Left ventricle myocardium inferior (tissue), 1 donor: ENCODE results near the gene STK11IP. TPM values are rescaled to one million over a fixed set of nuclear protein-coding genes. Genes with fewer than 3 reads are reported as not detected.

ENCODE experiments used
- DNase-seq: peaks from one replicate; pipeline ENCODE4 v3.0.0-alpha.2; 2020
- H3K27ac ChIP-seq: fragments of 200-600 bp; replicated peaks from 2 replicates; pipeline ENCODE4 v1.8.0; 2021
- H3K27me3 ChIP-seq: fragments of 200-600 bp; 2 replicates; pipeline ENCODE4 v1.8.0; 2021; ENCODE audit warnings: low read depth
- H3K36me3 ChIP-seq: fragments of 200-600 bp; 2 replicates; pipeline ENCODE4 v1.8.0; 2021
- H3K4me1 ChIP-seq: fragments of 200-600 bp; 2 replicates; pipeline ENCODE4 v1.8.0; 2021
- H3K4me3 ChIP-seq: fragments of 200-600 bp; 2 replicates; pipeline ENCODE4 v1.8.0; 2021; ENCODE audit warnings: mild to moderate bottlenecking, moderate library complexity
- H3K9me3 ChIP-seq: fragments of 200-600 bp; replicated peaks from 2 replicates; pipeline ENCODE4 v1.8.0; 2021
- intact Hi-C: fragments of 100-400 bp; cut with micrococcal nuclease; formaldehyde crosslinking; loops from one replicate; pipeline ENCODE4 v1.11.0; 2022
- total RNA-seq: library from RNA; stranded (reverse); fragmentation: NEBNext Ultra II Directional; extraction: Animal tissue kit (Norgen Biotek cat#: 25700); gene quantifications from one replicate; pipeline ENCODE4 v1.2.1, GENCODE V29; 2021
- TF ChIP-seq, protein P1 (sequence below): fragments of 200-600 bp; IDR thresholded peaks from 2 replicates; pipeline ENCODE4 v1.8.0; 2021; ENCODE audit warnings: antibody characterized with exemption, mild to moderate bottlenecking, borderline replicate concordance
- donor health status: DM: no; HTN: yes; CAD: no; lungs with severe emphysema.

STK11IP gene
- total RNA-seq, 1 donor from 2014 or later: 15.9 TPM

DNA sequence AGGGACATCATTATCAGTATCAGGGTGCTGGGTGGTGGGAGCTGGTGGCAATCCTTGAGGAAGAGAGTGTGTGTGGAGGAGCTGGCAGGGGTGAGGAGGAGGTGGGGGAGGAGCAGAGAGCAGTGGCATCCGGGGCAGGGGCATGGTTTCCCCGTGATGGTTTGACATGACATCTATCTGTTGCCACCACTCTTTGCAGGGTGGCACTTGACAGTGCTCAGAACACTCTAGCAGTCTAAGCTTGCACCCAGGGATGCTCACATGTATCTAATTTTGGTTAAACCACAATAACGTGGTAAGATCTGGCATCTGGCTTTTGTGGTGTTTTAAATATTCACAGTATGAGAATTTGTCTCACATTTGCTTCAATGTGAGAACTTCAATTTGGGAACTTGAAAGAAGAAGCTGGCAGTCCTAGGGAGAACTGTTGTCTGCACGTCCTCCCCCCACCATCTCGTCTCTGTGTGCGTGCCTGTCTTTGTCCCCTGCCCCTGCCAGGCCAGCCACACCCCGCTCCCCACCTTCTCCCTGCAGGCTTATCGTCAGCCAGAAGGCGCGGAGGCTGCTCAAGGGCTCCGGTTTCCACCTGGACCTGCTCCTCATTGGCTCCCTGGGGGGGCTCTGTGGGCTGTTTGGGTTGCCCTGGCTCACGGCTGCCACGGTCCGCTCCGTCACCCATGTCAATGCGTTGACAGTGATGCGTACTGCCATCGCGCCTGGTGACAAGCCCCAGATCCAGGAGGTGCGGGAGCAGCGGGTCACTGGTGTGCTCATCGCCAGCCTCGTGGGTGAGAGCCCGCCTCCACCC lies 41.5 kb downstream of the STK11IP start:
- Histone ChIP-seq H3K4me1 (peaks cover 90% of the 10 kb centered on the region), H3K9me3 (no peaks in the 10 kb centered on the region), H3K27me3 (peaks cover 5% of the 10 kb centered on the region), H3K4me3 (no peak overlapping the region), H3K27ac (peak overlapping the region; percentile 97), H3K36me3 (peaks cover 26% of the 10 kb centered on the region)
- DNase-seq: no peak
- intact Hi-C loops: no loop called here
- TF ChIP-seq, protein P1, sequence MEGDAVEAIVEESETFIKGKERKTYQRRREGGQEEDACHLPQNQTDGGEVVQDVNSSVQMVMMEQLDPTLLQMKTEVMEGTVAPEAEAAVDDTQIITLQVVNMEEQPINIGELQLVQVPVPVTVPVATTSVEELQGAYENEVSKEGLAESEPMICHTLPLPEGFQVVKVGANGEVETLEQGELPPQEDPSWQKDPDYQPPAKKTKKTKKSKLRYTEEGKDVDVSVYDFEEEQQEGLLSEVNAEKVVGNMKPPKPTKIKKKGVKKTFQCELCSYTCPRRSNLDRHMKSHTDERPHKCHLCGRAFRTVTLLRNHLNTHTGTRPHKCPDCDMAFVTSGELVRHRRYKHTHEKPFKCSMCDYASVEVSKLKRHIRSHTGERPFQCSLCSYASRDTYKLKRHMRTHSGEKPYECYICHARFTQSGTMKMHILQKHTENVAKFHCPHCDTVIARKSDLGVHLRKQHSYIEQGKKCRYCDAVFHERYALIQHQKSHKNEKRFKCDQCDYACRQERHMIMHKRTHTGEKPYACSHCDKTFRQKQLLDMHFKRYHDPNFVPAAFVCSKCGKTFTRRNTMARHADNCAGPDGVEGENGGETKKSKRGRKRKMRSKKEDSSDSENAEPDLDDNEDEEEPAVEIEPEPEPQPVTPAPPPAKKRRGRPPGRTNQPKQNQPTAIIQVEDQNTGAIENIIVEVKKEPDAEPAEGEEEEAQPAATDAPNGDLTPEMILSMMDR: no peak

DNA sequence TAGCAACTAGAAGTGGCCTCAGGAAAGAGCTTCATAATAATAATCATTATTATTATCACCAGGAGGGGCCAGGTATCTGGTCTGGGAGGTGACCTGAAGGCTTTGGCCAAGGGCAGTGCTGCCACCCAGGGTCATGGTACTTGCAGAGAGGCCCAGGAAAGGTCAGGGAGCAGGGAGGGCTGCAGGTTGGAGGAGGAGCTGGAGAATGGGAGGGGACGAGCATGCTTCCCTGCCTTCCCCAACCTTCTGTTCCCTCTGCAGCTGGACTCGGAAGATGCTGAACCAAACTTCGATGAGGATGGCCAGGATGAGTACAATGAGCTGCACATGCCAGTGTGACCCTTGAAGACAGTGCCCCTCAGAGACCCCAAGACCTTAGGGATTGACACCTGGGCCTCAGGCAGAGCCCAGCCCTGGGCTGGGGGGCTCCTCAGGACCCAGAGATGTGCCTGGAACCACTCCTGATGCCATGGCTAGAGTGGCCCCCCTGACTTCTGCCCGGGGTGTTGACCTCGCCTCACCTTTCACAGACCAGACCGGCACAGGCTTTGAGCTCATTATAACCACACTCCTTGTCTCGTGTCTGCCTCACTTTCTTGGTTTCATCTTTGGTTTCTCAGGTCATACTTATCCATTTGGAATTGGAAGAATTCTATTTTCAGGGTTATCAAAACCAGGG lies 43.9 kb downstream of the STK11IP start:
- TF ChIP-seq, protein P1: no peak
- Histone ChIP-seq H3K4me3 (no peak overlapping the region), H3K36me3 (peaks cover 17% of the 10 kb centered on the region), H3K27ac (peak overlapping the region; percentile 97), H3K9me3 (no peaks in the 10 kb centered on the region), H3K4me1 (peaks cover 89% of the 10 kb centered on the region), H3K27me3 (peaks cover 5% of the 10 kb centered on the region)
- DNase-seq: no peak
- intact Hi-C loops: no loop called here

DNA sequence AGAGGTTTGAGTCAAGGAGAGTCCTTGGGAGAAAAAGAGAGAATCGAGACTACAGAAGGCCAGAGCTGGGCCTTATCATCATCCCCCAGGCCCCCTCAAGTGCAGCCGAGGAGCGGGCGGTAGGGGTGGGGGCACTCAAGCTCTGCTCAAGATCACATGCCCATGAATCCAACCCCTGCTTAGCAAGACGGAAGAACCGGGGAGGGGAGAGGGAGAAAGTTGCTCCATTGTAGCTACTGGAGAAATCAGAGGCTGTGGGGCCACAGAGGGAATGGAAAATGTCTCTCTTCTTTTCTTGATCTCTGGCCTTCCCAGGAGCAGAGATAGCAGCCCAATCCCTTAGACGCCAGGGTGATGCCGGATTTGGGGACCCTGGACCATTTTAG lies 44.4 kb downstream of the STK11IP start:
- TF ChIP-seq, protein P1: no peak
- H3K4me1 ChIP-seq: peaks cover 85% of the 10 kb centered on the region
- H3K4me3 ChIP-seq: no peak overlapping the region
- H3K36me3 ChIP-seq: peaks cover 17% of the 10 kb centered on the region
- H3K27ac ChIP-seq: peak overlapping the region; percentile 97
- no peak for DNase-seq
- intact Hi-C loops: no loop called here
- no peaks in the 10 kb centered on the region for H3K9me3 ChIP-seq
- peaks cover 5% of the 10 kb centered on the region for H3K27me3 ChIP-seq

DNA sequence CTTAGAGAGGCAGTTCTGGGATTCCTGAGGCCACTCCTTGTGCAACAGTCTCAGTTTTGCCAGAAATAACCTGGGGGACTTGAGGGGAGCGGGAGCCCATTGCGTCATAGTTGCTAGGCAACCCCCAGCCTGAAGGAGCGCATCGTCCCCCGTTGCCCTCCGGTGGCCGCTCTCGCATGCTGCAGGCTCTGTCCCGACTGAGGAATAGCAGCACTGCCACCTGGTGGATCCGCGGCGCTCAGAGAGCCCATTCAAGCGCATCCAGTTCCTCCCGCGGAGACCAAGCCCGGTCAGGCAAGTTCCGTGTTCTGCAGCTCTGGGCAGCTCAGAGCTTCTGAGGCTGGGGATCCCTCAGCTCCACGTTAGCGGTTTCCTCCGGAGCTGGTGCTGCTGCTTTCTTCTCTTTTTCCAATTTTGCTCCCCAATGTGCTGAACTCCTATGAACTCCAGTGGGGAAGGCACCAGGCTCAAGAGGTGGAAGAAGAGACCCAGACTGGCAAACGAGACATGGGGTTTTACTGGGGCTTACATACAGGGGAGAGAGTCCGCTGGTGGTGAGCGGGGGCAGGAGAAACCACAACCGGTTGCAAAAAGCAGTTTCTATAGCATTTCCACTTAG lies 44.9 kb downstream of the STK11IP start:
- H3K27ac ChIP-seq: peak overlapping the region; percentile 97
- intact Hi-C loops: no loop called here
- H3K36me3 ChIP-seq: peaks cover 15% of the 10 kb centered on the region

DNA sequence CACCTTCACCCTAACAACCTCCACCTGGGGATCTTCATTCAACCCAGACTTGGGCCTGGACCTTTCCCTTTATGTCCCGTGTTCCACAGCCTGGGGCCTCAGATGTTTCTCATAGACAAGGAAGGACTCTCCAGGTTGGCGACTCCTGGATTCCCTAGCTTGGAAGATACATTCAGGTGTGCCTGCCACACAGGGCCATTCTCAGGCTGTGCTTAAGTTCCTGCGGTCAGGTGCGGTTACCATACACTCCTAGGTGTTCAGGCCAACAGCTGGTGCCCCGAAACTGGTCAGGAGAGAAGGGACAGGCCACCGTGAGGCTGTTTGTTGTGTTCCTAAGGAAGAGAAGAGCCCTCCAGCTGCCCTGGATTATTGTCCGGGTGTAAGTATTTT lies 45.4 kb downstream of the STK11IP start:
- Histone ChIP-seq H3K9me3 (no peaks in the 10 kb centered on the region), H3K4me3 (peak overlapping the region; percentile 2), H3K27ac (peak overlapping the region; percentile 97), H3K36me3 (peaks cover 11% of the 10 kb centered on the region), H3K27me3 (peaks cover 5% of the 10 kb centered on the region), H3K4me1 (peaks cover 76% of the 10 kb centered on the region)
- TF ChIP-seq, protein P1: no peak
- no peak for DNase-seq
- intact Hi-C loops: no loop called here

More for the DNA sequence above, 44.9 kb downstream of the STK11IP start:
- peak; percentile 96 for DNase-seq
- Histone ChIP-seq H3K9me3 (no peaks in the 10 kb centered on the region), H3K27me3 (peaks cover 5% of the 10 kb centered on the region), H3K4me1 (peaks cover 81% of the 10 kb centered on the region), H3K4me3 (peak overlapping the region; percentile 2)
- TF ChIP-seq, protein P1: peak; percentile 99
